HG03108 (cell line): ENCODE results near the gene GOT1.
A peak's percentile ranks its signal among the peaks of the same experiment; 100 is the strongest.

Source experiments
- ATAC-seq: cut with Tn5 transposase; IDR thresholded peaks from one replicate; pipeline ENCODE4 v1.9.1; 2021; ENCODE audit warnings: moderate library complexity; ENCODE audit not compliant: unreplicated experiment

Gene GOT1

GRCh38 chr10:99433378-99434020, 3.1 kb upstream of the GOT1 start:
- ATAC-seq = no peak

GRCh38 chr10:99432881-99433280, 2.5 kb upstream of the GOT1 start:
- no peak for ATAC-seq

- ATAC-seq = no peak
These were observed 1.6 kb upstream of the GOT1 start for GRCh38 chr10:99432047-99432446.

GRCh38 chr10:99431190-99431760, 851 bp upstream of the GOT1 start:
- ATAC-seq = no peak

- peak; percentile 5 for ATAC-seq
These were observed 341 bp downstream of the GOT1 start for GRCh38 chr10:99430116-99430450.

- no peak for ATAC-seq
These were observed 818 bp downstream of the GOT1 start for GRCh38 chr10:99429517-99430095.

- ATAC-seq = no peak
These were observed 2.7 kb downstream of the GOT1 start for GRCh38 chr10:99427566-99428190.

GRCh38 chr10:99426689-99427088, 3.7 kb downstream of the GOT1 start:
- no peak for ATAC-seq

GRCh38 chr10:99425204-99425603, 5.2 kb downstream of the GOT1 start:
- no peak for ATAC-seq

- ATAC-seq = no peak
These were observed 5.8 kb downstream of the GOT1 start for GRCh38 chr10:99424656-99425055.

GRCh38 chr10:99422529-99423096, 7.8 kb downstream of the GOT1 start:
- ATAC-seq = no peak

GRCh38 chr10:99421233-99421739, 9.1 kb downstream of the GOT1 start:
- ATAC-seq = no peak

GRCh38 chr10:99419688-99420087, 10.7 kb downstream of the GOT1 start:
- no peak for ATAC-seq

- ATAC-seq = no peak
These were observed 11.4 kb downstream of the GOT1 start for GRCh38 chr10:99418910-99419624.

GRCh38 chr10:99412099-99412498, 18.3 kb downstream of the GOT1 start:
- no peak for ATAC-seq

- no peak for ATAC-seq
These were observed 18.9 kb downstream of the GOT1 start for GRCh38 chr10:99411546-99411945.

GRCh38 chr10:99410876-99411275, 19.5 kb downstream of the GOT1 start:
- ATAC-seq = no peak

GRCh38 chr10:99410146-99410545, 20.3 kb downstream of the GOT1 start:
- ATAC-seq = no peak

GRCh38 chr10:99406149-99406548, 24.3 kb downstream of the GOT1 start:
- ATAC-seq = no peak

GRCh38 chr10:99403674-99404073, 26.8 kb downstream of the GOT1 start:
- no peak for ATAC-seq

- ATAC-seq = no peak
These were observed 30.8 kb downstream of the GOT1 start for GRCh38 chr10:99399664-99400063.
